Kidney (tissue), 14 donors: ENCODE data around the gene NSUN4. TPM values are rescaled to one million over a fixed set of nuclear protein-coding genes. Genes with fewer than 3 reads are reported as not detected.
A peak's percentile ranks its signal among the peaks of the same experiment; 100 is the strongest.
"Not testable (repeated sequence)": the region's sequence is repeated elsewhere in the genome, so short reads cannot be mapped to it uniquely, and the experiment has no call there.

Experiments
- DNase-seq, 5 donors: peaks; one replicate each; pipeline ENCODE4 v3.0.0-alpha.2; 2013 to 2020
- FAIRE-seq: peaks from 2 replicates; lab custom pipeline; 2012; peaks lifted over from hg19 to GRCh38; lab: Jason Lieb, UNC
- H3K27ac ChIP-seq, 2 donors: one replicate each; pipeline ENCODE4 v1.7.0; 2013; ENCODE audit warnings: low read depth in 2 of 2, low read length in 2 of 2, inconsistent platforms in 1 of 2
- H3K27me3 ChIP-seq: one replicate; pipeline ENCODE4 v1.7.1; 2013; ENCODE audit warnings: low read length, inconsistent platforms; ENCODE audit not compliant: control insufficient read depth, insufficient read depth
- H3K36me3 ChIP-seq, 3 donors: one replicate each; pipeline versions ENCODE4 v1.7.0 to v1.7.1; 2013; ENCODE audit warnings: low read length in 3 of 3, control low read depth in 1 of 3, inconsistent platforms in 1 of 3; ENCODE audit not compliant: insufficient read depth in 3 of 3, control insufficient read depth in 2 of 3
- H3K4me1 ChIP-seq, 3 donors: one replicate each; pipeline versions ENCODE4 v1.7.0 to v1.7.1; 2013; ENCODE audit warnings: low read length in 3 of 3, inconsistent platforms in 1 of 3, low read depth in 1 of 3; ENCODE audit not compliant: control insufficient read depth in 2 of 3, insufficient read depth in 2 of 3
- H3K4me3 ChIP-seq, 3 donors: one replicate each; pipeline versions ENCODE4 v1.7.0 to v1.8.1; 2013; ENCODE audit warnings: low read length in 3 of 3, control low read depth in 1 of 3, inconsistent platforms in 1 of 3
- H3K9ac ChIP-seq, 3 donors: one replicate each; pipeline versions ENCODE4 v1.7.0 to v1.7.1; 2013; ENCODE audit warnings: low read length in 3 of 3, control low read depth in 1 of 3, inconsistent platforms in 1 of 3
- H3K9me3 ChIP-seq, 3 donors: one replicate each; pipeline versions ENCODE4 v1.7.0 to v1.7.1; 2013; ENCODE audit warnings: low read length in 3 of 3, control low read depth in 1 of 3, inconsistent platforms in 1 of 3; ENCODE audit not compliant: control insufficient read depth in 2 of 3, insufficient read depth in 1 of 3
- intact Hi-C: fragments of 100-400 bp; cut with DNase I; formaldehyde crosslinking; loops from one replicate; pipeline ENCODE4 v1.11.1; 2022
- polyA plus RNA-seq: library from polyadenylated mRNA; stranded (reverse); fragments of 350-450 nt; fragmentation: Illumina TruSeq; extraction: RNeasy Lipid Tissue Mini Kit (QIAGEN cat#74804); gene quantifications from one replicate; pipeline ENCODE4 v1.2.3, GENCODE V29; 2014; ENCODE audit warnings: low read depth, low replicate concordance; ENCODE audit not compliant: insufficient read depth
- total RNA-seq: library from RNA; stranded (reverse); fragmentation: NEBNext Ultra II Directional; extraction: Animal tissue kit (Norgen Biotek cat#: 25700); gene quantifications from one replicate; pipeline ENCODE4 v1.2.1, GENCODE V29; 2021
- TF ChIP-seq, protein P1 (sequence below): IDR thresholded peaks from 3 replicates; pipeline ENCODE4 v1.5.1; 2012; ENCODE audit warnings: mild to moderate bottlenecking, moderate library complexity, borderline replicate concordance; ENCODE audit not compliant: insufficient read depth; ENCODE audit errors: extremely low read depth
- donor health status: control.
- donor health status: control.
- donor health status: control.
- donor health status: control.
- donor health status: control.
- donor health status: DM: yes; HTN: yes; CAD: no.
- donor health status: Normal renal cell carcinoma (clear cell type).

NSUN4 gene
- total and polyA plus RNA-seq, 2 donors from 2014 or later = 12.4 to 32.2 TPM

DNA sequence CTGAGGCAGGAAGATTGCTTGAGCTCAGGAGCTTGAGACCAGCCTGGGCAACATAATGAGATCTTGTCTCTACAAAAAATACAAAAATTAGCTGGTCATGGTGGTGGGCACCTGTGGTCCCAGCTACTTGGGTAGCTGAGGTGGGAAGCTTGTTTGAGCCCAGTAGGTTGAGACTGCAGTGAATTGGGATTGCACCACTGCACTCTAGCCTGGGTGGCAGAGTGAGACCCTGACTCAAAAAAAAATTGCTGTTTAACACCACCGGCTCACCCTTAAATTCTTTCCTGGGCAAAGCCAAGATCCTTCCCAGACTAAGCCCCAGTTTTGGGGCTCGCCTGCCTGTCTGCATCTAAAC lies 6.6 kb upstream of the NSUN4 start:
- Histone ChIP-seq H3K4me3 (no peak overlapping the region), H3K27ac (no peak overlapping the region), H3K9me3 (no peaks in the 10 kb centered on the region), H3K36me3 (no peaks in the 10 kb centered on the region), H3K9ac (no peak overlapping the region), H3K27me3 (no peaks in the 10 kb centered on the region), H3K4me1 (no peaks in the 10 kb centered on the region)
- no peak for FAIRE-seq
- TF ChIP-seq, protein P1, sequence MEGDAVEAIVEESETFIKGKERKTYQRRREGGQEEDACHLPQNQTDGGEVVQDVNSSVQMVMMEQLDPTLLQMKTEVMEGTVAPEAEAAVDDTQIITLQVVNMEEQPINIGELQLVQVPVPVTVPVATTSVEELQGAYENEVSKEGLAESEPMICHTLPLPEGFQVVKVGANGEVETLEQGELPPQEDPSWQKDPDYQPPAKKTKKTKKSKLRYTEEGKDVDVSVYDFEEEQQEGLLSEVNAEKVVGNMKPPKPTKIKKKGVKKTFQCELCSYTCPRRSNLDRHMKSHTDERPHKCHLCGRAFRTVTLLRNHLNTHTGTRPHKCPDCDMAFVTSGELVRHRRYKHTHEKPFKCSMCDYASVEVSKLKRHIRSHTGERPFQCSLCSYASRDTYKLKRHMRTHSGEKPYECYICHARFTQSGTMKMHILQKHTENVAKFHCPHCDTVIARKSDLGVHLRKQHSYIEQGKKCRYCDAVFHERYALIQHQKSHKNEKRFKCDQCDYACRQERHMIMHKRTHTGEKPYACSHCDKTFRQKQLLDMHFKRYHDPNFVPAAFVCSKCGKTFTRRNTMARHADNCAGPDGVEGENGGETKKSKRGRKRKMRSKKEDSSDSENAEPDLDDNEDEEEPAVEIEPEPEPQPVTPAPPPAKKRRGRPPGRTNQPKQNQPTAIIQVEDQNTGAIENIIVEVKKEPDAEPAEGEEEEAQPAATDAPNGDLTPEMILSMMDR = no peak
- intact Hi-C loops = no loop called here
- no peak for DNase-seq

DNA sequence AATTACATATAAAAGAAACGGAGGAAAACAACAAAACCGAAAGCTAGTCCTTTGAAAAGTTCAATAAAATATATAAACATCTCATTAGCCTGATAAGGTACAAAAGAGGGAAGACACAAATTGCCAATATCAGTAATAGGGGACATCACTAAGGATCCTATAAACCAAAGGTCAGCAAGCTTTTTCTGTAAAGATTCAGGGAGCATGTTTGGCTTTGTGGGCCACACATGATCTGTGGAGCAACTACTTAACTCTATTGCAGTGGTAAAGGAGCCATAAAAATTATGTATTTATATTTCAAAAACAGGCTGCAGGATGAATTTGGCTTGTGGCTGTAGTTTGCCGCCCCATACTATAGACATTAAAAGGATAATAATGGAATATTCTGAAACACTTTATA lies 5.5 kb upstream of the NSUN4 start:
- H3K9me3 ChIP-seq = no peaks in the 10 kb centered on the region
- H3K36me3 ChIP-seq = no peaks in the 10 kb centered on the region
- no peak overlapping the region for H3K9ac ChIP-seq
- DNase-seq (no peak), FAIRE-seq (no peak)
- peaks cover 0 to 2% (median 0%) of the 10 kb centered on the region in 3 donors for H3K4me1 ChIP-seq
- no peak overlapping the region for H3K27ac ChIP-seq
- no peak overlapping the region for H3K4me3 ChIP-seq
- intact Hi-C loops = no loop called here
- TF ChIP-seq, protein P1 = no peak
- no peaks in the 10 kb centered on the region for H3K27me3 ChIP-seq

DNA sequence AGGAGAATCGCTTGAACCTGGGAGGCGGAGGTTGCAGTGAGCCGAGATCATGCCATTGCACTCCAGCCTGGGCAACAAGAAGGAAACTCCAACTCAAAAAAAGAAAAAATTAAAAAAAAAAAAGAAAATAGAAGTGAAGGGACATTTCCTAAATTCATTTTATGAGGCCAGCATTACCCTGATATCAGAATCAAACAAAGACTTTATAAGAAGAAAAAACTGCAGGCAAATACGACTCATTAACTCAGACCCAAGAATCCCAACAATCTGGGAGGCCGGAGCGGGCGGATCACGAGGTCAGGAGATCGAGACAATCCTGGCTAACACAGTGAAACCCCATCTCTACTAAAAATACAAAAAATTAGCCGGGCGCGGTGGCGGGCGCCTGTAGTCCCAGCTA lies 3.2 kb upstream of the NSUN4 start:
- H3K9ac ChIP-seq, DNase-seq, H3K4me1 ChIP-seq, H3K27ac ChIP-seq, H3K9me3 ChIP-seq, H3K36me3 ChIP-seq, H3K4me3 ChIP-seq, H3K27me3 ChIP-seq, FAIRE-seq, intact Hi-C loops: not testable (repeated sequence)

DNA sequence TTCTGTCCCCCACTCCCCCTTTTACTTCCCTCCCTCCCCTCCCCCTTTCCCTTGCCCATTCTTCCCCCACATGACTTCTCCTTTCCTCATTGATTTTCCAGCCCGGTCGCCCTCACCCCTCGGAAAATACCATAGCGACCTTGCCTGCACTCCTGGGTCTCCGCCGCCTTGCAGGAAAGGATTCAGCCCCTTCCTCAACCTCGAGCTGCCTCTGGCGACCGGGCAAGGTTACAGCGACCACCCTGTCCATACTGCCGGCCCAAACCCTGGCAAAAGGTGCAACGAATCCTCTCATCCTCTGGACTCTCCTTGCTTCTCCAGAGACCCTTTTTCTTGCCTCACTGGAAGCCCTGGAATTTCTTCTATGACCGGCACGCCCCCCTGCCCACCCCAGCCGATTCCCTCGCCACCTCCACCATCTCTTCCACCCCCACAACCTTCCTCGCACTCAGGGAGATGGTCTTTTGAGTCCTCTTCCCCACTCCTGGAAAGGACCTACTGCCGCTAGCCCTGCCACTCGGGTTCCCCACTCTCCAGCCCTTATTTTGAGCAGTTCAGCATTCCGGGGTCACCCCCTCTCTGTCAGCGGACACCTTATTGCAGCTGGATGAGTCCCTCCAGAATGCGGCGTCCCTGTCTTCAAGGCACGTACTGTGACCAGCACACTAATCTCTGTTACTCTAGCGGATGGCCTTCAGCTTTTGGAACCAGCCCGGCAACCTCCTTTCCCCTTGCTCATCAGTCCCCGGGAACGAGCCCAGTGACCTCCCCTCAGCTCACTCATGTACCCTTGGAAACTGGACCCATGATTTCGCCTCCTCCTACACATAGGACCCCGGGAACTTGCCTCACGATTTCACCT lies 846 bp downstream of the NSUN4 start:
- intact Hi-C loops = no loop called here
- peak overlapping the region; percentile 50 to 98 (median 82) for H3K9ac ChIP-seq
- H3K4me1 ChIP-seq = peaks cover 0 to 9% (median 7%) of the 10 kb centered on the region in 3 donors
- H3K36me3 ChIP-seq = peaks cover 2 to 12% (median 8%) of the 10 kb centered on the region in 3 donors
- no peak for FAIRE-seq
- peak overlapping the region; percentile 91 to 95 (median 94) for H3K4me3 ChIP-seq
- H3K27me3 ChIP-seq = no peaks in the 10 kb centered on the region
- H3K9me3 ChIP-seq = no peaks in the 10 kb centered on the region
- peak in 4 of 5 donors; percentile 14 to 65 (median 17) for DNase-seq
- TF ChIP-seq, protein P1 = no peak
- peak overlapping the region; percentile 98 for H3K27ac ChIP-seq
